ENCODE data around the gene RPL32.
"Not testable (repeated sequence)": the region's sequence is repeated elsewhere in the genome, so short reads cannot be mapped to it uniquely, and the experiment has no call there.

RPL32 gene

DNA sequence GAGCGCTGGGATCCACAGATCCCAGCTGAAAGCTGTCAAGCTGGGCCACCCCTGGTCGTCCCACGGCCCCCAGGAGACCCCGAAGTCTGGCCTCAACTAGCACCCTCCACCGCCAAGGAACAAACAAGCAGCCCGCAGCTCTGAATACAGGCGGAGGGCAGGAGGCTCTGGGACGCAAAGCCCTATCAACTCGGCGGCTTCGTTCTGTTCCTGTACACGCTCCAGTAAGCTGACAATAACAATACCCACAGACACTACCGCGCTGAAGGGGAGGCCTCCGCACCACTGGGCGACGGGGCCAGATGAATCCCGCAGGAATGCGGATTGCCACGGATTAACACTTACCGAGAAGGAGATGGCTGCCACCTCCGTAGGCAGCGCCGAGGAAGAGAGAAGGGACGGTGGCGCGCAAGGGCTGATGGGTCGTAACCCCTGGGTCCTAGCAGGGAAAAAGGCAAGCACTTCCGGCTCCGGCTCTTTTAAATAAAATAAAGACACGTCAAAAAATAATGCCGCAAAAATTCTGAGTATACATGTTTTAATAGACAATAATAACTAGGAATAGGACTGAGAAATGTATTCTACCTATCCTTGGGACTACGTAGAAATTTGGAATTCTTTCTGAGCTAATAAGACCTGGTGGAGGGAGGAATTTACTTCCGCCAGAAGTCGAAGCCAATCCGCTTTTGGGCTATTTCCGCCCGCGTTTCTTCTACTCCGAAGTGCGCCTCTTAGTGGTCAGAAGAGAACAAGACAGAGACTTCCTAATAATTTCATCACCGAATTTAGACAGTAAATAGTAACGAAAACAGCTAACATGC is at the start of gene RPL32:
RPL32 (minus strand) TSS at position 417 of the 821 bp plus-strand sequence. CDS start 1,328 bp downstream, outside the sequence.
- DNase-seq (ENCODE audit: low spot score), result peak; percentile 96

DNA sequence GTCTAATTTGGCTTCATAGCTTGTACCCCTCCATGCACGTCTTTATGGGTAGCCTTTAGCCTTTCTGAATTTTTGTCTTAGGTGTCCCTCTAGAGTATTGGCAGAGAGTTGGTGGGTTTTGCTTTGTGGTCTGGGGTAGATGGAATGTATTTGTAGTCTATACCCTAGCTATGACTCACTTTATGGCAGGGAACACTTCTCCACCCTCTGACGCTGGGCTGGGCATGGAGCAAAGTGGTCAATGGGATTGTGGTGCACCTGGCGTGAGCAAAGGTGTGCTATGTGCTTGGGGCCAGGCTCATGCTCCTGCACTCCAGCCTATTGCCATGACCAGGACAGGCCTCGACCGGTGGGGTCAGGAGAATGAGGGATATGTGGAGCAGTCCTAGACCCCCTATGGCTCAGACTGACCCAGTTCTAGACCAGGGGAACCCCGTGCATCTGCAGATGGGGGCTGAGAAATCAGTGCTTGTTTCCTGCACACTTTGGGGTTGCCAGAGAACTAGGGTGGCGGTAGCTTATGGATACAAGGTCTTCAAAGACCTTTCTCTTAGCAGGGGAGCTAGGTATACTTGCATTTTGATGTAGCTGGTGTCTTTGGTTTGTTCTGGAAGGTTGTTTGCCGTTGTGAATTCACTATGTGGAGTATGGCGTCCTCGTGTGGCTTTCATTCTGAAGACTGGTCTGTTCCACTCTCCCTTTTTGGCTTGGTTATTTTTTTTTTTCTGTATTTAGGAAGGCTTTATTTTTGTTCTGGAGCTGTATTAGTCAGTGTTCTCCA is 49.4 kb upstream of the RPL32 start:
- DNase-seq (ENCODE audit: low spot score), result no peak

DNA sequence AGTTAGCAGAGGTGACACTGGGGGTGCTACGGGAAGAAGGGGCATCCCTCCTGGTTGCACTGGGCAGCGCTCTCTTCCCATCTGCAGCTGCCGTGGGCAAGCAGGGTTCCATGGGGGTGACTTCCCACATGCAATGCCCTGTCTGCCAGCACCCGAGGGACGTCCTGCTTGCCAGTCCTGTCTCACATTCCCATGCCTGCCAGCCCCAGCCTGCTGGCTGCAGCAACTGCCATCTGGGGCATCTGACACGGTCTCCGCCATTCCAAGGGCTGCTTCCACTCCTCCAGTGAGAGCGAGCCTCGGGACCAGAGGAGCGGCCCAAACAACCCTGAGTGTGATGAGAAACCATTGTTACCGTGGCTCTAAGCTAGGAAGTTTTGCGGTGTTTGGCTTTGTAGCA is 45.4 kb upstream of the RPL32 start:
- DNase-seq (ENCODE audit: low spot score), result no peak

DNA sequence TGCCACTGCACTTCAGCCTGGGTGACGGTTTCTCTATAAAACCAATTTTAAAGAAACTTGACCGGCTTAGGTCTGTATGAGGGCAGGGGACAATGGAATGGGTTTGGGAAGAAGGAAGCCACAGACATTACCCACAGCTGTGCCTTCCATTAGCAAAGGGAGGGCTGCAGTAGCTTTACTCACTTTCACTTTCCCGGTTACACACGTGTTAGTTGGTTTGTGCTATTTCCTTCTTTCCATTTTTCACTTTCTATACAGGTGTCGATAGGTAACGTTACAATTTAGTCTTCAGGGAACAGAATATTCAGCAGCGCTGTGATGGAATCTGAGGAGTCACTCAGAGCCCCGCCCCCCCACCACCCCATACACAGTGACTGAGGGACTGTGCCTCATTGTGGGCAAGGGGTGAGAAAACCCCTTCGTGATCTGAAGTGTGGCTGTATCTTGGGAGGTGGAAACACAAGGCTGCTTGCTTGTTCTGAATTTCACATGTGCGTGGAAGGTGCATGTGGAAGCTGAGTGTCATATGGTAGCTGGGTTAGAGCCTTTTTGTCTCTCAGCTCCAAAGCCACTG is 44.8 kb upstream of the RPL32 start:
- DNase-seq (ENCODE audit: low spot score), result no peak

DNA sequence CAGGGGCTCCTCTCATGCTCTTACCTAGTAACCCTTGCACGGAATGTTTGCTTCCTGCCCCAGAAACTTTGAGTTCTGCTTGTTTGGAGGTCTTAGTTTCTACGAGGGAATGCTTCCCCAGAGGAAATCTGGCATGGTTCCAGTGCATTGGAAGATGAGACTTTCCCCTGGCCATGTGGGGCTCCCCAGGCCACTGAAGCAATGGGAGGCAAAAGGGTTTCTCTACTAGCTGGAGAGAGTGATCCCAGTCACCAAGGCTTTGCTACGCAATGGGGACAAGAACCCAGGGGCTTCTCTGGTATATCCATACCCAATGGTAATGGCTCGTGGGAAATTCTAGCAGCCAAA is 44.2 kb upstream of the RPL32 start:
- no peak for DNase-seq (ENCODE audit: low spot score)

DNA sequence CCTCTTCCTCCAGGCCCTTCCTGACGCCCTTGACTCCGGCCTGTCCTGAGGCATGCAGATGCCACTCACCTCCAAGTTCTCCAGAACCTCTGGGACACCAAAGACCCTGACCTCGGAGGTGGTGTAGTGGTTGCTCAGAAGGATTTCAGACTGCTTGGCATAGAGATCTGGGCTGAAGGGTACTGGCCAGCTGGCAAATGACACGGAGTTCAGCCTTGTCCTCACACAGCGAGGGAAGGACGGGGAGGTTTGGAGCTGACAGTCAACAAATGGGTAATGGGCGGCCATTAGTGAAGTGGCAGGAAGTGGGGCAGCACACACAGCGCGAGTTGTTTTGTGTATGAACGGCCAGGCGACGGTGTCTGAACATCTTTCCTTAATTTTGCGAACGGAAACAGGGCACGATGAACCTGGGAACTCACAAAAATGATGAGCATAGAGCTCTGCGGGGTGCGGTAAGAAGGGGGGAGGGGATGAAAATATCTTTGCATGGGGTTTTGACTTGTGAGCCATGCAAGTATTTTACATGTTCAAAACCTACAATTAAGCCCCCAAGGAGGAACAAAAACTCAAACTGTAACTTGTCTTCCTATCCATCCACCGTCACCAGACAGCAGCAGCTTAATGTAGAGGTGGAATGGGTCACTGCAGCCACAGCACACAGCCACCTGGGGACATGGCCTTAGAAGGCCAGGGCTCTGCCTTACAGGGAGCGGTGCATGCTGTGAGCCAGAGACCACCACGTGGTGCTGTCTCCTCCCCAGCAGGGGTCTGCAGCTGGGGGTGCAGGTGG is 43.6 kb upstream of the RPL32 start:
- DNase-seq (ENCODE audit: low spot score), result no peak

DNA sequence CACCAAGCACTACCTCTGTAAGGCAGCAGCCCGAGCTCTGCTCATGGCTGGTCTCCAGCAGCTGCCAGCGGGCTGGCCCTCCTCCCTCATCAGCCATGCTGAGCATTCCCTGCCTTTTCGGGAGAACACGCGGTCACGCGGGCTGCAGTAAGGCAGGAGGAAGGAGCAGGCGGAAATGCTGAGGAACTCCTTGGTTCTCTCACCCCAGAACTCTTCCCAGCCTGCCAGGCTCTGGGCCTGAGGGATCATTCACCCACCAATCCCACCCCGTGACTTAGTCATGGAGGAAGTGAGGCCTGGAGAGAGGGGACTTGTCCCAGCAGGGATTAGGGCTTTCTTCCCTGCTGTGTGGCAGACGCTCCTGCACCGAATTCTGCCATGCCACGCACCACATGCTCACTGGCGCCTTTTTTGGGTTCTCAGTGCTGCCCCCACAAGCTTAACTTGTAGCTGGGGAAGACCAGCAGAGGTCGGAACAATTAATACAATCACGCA is 42.9 kb upstream of the RPL32 start:
- DNase-seq (ENCODE audit: low spot score), result peak; percentile 10

DNA sequence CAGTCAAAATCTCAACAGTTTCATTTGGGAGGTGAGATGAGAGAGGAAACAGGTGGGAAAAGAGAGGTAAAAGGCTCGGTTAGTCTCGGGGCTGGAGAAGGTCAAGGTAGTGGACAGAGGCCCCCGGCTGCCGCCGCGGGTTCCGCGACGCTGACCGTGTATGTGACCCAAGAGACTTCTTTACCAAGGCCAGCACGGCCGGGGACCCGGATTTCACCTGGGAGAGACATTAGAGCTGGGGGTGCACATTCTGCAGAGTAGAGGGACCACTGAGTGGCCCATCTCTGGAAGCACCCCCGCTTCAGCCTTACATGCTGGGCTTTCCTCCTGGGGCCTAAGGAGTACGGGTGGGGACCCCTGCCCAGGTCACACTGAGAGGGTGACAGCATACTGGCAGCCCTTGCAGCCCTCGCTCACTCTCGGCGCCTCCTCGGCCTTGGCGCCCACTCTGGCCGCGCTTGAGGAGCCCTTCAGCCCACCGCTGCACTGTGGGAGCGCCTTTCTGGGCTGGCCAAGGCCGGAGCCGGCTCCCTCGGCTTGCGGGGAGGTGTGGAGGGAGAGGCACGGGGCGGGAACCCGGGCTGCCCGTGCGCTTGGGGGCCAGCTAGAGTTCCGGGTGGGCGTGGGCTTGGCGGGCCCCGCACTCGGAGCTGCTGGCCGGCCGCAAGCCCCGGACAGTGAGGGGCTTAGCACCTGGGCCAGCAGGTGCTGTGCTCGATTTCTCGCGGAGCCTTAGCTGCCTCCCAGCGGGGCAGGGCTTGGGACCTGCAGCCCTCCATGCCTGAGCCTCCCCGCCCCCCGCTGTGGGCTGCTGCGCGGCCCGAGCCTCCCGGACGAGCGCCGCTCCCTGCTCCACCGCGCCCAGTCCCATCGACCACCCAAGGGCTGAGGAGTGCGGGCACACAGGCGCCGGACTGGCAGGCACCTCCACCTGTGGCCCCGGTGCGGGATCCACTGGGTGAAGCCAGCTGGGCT is 41.3 kb upstream of the RPL32 start:
- DNase-seq (ENCODE audit: low spot score), result no peak

DNA sequence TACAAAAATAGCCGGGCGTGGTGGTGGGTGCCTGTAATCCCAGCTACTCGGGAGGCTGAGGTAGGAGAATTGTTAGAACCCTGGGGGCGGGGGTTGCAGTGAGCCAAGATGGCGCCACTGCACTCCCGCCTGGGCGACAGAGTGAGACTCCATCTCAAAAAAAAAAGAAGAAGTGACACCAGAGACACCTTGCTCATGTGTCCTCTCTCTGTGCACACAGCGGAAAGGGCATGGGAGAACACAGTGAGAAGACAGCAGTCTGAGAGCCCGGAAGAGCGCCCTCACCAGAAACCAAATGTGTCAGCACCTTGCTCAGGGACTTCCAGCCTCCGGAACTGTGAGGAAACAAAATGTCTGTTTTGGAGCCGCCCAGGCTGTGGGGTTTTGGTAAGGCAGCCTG is 40.5 kb upstream of the RPL32 start:
- not testable (repeated sequence) for DNase-seq (ENCODE audit: low spot score)

DNA sequence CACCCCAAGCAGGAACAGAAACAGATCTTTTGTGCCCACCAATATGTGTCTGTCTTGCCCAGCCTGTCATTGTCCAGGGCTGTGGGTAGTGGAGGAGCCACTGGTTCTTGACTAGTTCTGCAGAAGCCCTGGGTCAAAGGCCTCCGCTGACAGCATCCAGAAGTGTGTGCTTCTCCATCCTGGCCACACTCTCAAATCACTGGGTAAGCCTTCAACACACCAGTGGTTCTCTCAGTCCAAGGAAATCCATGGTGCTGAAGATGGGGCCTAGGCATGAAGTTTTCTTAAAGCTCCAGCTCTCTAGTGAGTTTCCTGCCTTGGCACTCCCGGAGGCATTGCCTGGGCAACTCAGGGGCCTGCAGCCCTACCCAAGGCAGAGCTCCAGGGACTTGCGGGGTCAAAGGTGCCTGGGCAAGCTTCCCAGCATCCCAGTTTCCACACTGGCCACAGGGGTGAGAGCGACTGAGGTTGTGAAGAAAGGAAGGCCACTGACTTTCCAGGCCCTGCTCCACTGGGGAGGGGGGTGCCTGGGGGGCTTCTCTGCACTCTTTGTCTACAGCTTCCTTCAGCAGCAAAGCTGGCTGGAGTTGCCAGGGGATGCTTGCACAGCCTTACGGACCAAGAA is 37.9 kb upstream of the RPL32 start:
- no peak for DNase-seq (ENCODE audit: low spot score)

DNA sequence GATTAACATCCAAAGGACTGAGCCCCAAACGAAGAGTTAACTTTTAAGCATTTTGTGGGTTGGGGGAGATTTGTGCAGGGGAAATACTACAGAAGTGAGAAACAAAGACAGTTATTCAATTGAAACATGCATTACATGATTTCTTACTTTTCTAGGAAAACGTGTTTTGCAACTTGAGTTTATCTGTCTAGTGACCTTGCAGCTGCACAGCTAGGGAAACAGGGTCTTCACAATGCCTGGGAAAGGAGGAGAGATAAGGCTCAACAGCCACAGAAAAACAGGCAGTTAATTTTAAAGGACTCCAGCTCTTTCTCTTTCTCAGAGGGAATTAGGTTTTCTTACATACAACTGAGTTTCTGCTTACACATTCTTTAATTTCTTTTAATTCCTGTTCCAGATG is 37.4 kb upstream of the RPL32 start:
- not testable (repeated sequence) for DNase-seq (ENCODE audit: low spot score)

DNA sequence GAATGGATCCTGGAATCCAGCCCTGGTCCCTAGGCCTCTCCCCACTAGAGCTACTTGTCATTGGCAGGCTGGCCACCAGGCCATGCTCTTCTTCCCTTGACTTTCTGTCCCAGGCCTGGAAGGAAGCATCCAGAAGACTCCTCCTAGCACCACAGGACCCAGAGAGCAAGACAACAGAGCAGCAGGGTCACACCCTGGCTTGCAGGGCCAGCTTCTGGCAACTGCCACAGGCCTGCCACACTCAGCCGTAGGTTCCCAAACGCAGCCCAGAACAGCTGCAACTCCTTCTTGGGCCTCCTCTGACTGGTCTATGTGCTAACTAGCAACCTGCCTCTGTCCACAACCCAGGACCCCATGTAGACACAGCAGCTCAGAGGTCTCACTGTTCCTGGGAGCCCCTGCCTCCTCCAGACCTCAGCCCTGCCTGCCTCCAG is 36.8 kb upstream of the RPL32 start:
- no peak for DNase-seq (ENCODE audit: low spot score)

DNA sequence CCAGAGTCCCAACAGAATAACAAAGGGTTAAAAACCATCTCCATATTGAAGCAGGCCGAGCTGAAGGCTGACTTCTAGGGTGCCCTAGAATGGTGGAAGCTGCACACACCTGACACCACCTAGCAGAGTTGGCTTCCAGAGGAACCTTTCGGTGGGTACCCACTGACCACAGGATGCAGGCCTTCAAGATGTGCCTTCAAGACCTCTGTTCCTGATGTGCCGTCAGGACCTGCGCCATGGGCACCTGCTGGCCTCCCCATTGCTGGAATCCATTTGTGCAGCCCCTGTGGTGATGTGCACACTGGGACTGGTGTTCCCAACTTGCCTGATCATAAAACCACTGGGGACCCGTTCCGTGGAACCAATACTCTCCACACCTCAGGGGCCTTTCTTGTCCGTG is 35.7 kb upstream of the RPL32 start:
- DNase-seq (ENCODE audit: low spot score), result no peak

DNA sequence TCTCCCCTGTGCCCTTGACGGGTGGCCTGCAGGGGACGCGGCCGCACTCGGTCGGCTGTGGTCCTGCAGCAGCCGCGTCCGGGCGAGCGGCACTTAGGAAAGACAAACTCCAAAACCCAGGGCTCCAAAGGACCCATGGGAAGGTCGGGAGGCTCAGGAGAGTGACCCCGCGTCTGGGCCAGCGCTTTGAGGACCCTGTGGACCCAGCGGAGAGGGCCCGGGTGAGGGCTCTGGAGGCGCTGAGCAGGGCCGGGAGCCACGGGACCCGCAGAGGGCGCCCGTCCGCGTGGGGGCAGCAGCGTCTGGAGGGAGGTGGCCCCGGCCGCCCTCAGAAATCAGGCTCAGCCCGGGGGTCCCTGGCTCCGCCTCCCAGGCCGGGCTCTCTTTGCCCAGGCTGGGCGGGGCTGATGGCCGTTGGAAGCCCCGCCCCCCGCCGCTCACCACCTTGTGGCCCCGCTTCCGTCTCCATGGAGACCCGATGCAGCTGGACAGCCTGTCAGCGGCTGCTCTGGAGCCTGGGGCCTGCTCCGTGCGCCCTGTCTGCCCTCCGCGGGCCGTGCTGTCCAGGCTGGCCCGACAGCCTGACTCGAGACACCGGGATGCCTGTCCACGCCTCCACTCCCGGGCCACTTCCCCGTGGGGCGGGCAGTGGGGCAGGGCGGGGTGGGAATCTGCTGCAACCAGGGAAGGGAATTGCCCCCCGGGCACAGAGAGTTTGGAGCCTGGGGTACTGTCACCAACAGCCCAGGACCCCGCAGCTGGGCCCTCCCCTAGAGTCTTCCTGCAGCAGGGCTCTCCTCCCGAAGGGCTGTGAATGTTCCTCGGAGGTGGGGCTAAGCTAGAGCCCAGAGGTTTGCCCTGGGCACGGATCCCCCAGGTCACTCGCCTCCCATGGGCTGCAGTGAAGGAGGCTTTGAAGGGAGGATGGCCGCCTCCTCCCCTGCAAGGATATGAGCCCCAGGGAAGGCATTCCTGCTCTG is 34.8 kb upstream of the RPL32 start:
- DNase-seq (ENCODE audit: low spot score), result peak; percentile 34

DNA sequence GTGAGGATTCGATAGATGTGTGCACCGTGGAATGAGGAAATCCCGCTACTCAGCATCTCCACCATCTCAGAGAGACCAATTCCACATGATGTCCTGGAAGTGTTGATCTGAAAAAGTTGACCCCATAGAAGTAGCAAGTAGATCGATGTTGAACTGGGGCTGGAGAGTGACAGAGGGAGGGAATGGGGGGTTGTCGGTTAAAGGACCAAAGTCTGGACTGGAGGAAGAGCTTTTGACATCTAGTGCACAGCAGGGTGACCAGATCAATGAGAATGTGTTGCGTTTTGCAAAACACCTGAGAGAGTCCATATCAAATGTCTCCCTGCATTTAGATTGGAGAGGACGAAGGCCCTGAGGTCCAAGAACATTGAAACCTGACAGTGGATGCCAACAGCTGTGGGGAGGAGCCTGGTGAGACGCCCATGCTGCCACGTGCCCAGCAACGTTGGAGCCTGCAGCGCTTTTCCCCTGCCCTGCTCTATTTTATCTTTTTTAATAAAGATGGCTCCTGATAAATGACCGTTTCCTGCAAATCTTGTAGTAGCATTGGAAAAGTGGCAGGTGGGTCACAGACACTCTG is 30.1 kb upstream of the RPL32 start:
- no peak for DNase-seq (ENCODE audit: low spot score)

DNA sequence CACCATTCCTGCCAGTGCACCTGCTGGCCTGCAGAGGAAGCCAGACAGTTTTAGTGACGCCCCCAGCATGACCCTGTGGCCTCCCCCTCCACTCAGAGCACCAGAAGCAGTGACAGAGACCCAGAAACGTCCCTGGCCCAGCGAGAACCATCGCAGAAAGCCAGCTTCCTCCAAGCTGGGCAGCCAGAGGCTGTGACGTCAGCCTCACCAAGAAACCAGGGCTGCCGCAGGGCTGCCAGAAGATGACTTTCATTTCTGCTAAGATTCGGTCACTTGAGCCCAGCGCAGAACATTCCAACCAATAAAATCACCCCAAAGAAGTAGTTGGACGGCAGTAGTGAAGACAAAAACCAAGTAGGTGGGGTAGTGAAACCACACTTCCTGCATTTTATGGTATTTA is 29.6 kb upstream of the RPL32 start:
- DNase-seq (ENCODE audit: low spot score), result no peak

DNA sequence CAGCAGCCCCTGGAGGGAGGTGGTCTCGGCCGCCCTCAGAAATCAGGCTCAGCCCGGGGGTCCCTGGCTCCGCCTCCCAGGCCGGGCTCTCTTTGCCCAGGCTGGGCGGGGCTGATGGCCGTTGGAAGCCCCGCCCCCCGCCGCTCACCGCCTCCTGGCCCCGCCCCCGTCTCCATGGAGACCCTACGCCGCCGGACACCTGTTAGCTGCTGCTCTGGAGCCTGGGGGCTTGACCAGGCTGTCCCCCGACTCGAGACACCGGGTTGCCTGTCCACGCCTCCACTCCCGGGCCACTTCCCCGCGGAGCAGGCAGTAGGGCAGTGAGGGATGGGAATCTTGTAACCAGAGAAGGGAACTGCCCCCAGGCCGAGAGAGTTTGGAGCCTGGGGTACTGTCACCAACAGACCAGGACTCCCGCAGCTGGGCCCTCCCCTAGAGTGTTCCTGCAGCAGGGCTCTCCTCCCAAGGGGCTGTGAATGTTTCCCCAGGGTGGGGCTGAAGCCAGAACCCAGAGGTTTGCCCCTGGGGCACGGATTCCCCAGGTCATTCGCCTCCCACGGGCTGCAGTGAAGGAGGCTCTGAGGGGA is 27.8 kb upstream of the RPL32 start:
- no peak for DNase-seq (ENCODE audit: low spot score)

All from kidney tubule cell (primary cell).